OCI-LY3 (cell line): ENCODE measurements around the gene MED27.

Source experiments
- H2AFZ ChIP-seq: fragments of 200-600, 300-600 bp; shearing (Covaris generic); 2 replicates; pipeline ENCODE4 v1.6.0; 2014; ENCODE audit warnings: antibody characterized with exemption, low read depth, low read length
- H3K27ac ChIP-seq: fragments of 200-600, 300-600 bp; sonication (generic); 2 replicates; pipeline ENCODE4 v1.5.1; 2014; ENCODE audit warnings: mild to moderate bottlenecking, low read length, moderate library complexity, mixed read lengths
- H3K27me3 ChIP-seq: fragments of 200-600, 300-600 bp; sonication (generic); 2 replicates; pipeline ENCODE4 v1.6.1; 2014; ENCODE audit warnings: low read depth, low read length, mixed read lengths
- H3K36me3 ChIP-seq: fragments of 200-600, 300-600 bp; sonication (generic); replicated peaks from 2 replicates; pipeline ENCODE3; 2014; ENCODE audit warnings: low read depth, low read length, mixed read lengths
- H3K4me1 ChIP-seq: fragments of 300-600, 200-600 bp; sonication (generic); 2 replicates; pipeline ENCODE4 v1.6.1; 2014; ENCODE audit warnings: low read length, mixed read lengths
- H3K4me2 ChIP-seq: fragments of 200-600, 300-600 bp; sonication (generic); 2 replicates; pipeline ENCODE4 v1.6.1; 2014; ENCODE audit warnings: low read length, mixed read lengths
- H3K4me3 ChIP-seq: fragments of 300-600, 200-600 bp; sonication (generic); 2 replicates; pipeline ENCODE4 v1.5.1; 2014; ENCODE audit warnings: antibody characterized with exemption, mild to moderate bottlenecking, low read length, moderate library complexity
- H3K79me2 ChIP-seq: fragments of 300-600, 200-600 bp; shearing (Covaris generic); 2 replicates; pipeline ENCODE4 v1.6.1; 2014; ENCODE audit warnings: mild to moderate bottlenecking, low read length, mixed read lengths
- H3K9ac ChIP-seq: fragments of 300-600, 200-600 bp; shearing (Covaris generic); 2 replicates; pipeline ENCODE4 v1.6.0; 2014; ENCODE audit warnings: mild to moderate bottlenecking, low read length, moderate library complexity
- H3K9me3 ChIP-seq: fragments of 200-600, 300-600 bp; shearing (Covaris generic); 2 replicates; pipeline ENCODE4 v1.6.1; 2014; ENCODE audit warnings: low read length, mixed read lengths; ENCODE audit not compliant: insufficient read depth
- H4K20me1 ChIP-seq: fragments of 200-600, 300-600 bp; sonication (generic); 2 replicates; pipeline ENCODE4 v1.6.1; 2016; ENCODE audit warnings: low read length, mixed read lengths; ENCODE audit not compliant: insufficient read depth
- EZH2phosphoT487 ChIP-seq: fragments of 200-600 bp; shearing (Covaris generic); IDR thresholded peaks from 2 replicates; pipeline ENCODE4 v1.6.1; 2018; ENCODE audit warnings: antibody characterized with exemption, mixed run types, low read depth
- TF ChIP-seq, protein P1 (sequence below): fragments of 200-600, 300-600 bp; sonication (generic); IDR thresholded peaks from 2 replicates; pipeline ENCODE4 v1.5.1; 2014; ENCODE audit warnings: antibody characterized with exemption, low read length, low read depth

The MED27 gene

DNA sequence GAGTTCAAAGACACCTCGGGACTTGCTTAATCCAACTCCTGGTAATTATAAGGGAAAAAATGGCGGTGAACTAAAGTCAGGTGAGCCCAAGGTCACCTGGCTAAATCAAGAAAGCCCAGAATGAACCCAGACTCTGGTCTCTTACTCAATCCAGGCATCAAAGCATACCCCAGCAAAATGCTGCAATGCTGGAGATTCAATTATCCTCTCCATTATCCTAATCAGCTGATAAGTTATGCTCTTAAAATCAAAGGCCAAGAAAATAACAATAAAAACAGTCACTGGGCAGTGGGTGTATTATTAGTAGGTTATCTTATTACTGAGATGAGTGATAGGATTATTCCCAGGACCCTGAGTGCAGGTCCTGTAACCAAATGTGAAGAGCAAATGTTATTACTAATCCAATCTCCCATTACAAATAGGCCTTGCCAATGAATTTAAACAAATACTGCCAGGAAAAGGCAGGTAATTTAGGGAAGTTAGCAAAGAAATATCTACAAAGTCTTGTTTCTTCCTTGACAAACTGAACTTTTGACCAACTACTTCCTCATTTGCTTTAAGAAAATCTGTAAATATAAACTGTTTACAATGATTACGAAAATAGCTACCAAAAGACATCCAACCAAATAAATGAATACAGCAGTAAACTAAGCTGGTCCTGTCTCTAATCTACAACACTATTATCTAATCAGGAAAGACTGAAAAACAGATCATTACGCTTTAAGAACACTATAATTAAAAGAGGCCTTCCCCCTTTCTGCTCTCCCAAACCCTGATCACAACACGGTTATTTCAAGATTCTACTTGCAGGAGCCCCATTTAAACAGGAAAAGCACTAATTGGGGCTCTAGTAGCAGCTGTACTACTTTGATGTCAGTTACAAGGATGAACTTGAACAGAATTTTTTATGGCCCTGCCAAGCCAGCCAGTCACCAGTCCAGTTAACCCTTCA, 103.2 kb downstream of the MED27 start:
- peaks cover 24% of the 10 kb centered on the region for H4K20me1 ChIP-seq
- no peaks in the 10 kb centered on the region for H3K79me2 ChIP-seq
- no peak overlapping the region for H3K9ac ChIP-seq
- no peak overlapping the region for H3K27ac ChIP-seq
- H2AFZ ChIP-seq: no peak overlapping the region
- no peak for TF ChIP-seq EZH2phosphoT487
- TF ChIP-seq, protein P1, sequence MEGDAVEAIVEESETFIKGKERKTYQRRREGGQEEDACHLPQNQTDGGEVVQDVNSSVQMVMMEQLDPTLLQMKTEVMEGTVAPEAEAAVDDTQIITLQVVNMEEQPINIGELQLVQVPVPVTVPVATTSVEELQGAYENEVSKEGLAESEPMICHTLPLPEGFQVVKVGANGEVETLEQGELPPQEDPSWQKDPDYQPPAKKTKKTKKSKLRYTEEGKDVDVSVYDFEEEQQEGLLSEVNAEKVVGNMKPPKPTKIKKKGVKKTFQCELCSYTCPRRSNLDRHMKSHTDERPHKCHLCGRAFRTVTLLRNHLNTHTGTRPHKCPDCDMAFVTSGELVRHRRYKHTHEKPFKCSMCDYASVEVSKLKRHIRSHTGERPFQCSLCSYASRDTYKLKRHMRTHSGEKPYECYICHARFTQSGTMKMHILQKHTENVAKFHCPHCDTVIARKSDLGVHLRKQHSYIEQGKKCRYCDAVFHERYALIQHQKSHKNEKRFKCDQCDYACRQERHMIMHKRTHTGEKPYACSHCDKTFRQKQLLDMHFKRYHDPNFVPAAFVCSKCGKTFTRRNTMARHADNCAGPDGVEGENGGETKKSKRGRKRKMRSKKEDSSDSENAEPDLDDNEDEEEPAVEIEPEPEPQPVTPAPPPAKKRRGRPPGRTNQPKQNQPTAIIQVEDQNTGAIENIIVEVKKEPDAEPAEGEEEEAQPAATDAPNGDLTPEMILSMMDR: no peak
- H3K9me3 ChIP-seq: no peaks in the 10 kb centered on the region
- no peaks in the 10 kb centered on the region for H3K36me3 ChIP-seq
- H3K4me2 ChIP-seq: no peak overlapping the region
- no peaks in the 10 kb centered on the region for H3K27me3 ChIP-seq
- peaks cover 14% of the 10 kb centered on the region for H3K4me1 ChIP-seq
- H3K4me3 ChIP-seq: no peak overlapping the region

DNA sequence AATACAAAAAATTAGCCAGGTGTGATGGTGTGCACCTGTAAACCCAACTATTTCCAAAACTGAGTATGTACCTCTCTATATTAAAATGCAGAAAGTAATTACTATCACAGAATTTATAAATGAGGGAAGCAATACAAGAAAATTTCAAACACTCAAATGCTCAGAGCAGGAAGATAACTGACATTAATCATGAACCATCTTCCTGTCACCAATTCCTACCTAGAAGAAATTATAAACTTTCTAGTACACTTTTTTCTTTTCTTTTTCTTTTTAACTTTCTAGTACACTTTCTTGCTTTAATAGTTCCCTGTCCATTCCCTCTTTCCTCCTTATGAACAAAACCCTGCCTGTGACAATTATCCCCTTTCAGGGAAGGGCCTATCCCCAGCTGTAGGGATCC, 106.8 kb downstream of the MED27 start:
- H2AFZ ChIP-seq: no peak overlapping the region
- no peaks in the 10 kb centered on the region for H3K36me3 ChIP-seq
- H3K27me3 ChIP-seq: no peaks in the 10 kb centered on the region

DNA sequence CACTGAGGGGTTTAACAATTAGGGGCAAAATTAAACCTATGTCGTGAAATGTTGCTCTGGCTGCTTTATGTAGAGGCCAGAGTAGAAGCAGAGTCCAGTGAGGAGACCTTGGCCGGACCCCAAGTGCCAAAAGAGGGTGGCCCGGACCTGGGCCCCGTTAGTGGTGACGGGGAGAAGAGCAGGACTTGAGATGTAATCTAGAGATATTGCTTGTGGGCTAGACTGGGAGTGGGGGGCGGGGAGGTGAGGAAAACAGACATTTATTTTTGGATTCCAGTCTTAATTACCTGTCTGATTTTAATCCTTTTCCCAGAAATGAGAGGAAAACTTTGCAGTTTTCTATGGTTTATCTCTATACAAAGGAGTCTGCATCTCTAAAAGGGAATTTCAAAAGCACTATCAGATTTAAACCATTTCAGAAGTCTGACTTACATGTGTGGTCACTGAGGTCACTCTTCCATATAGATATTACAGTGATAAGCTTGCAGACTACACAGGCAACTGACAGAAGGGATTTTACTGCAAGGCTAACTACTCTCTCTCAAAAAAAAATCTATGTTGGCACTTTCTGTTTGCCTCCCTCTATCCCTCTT, 108.1 kb downstream of the MED27 start:
- H3K36me3 ChIP-seq: no peaks in the 10 kb centered on the region
- H3K9ac ChIP-seq: no peak overlapping the region
- no peak overlapping the region for H3K4me3 ChIP-seq
- no peak overlapping the region for H2AFZ ChIP-seq
- no peak for TF ChIP-seq EZH2phosphoT487
- TF ChIP-seq, protein P1: no peak
- peaks cover 9% of the 10 kb centered on the region for H4K20me1 ChIP-seq
- no peaks in the 10 kb centered on the region for H3K27me3 ChIP-seq
- H3K27ac ChIP-seq: no peak overlapping the region
- H3K79me2 ChIP-seq: no peaks in the 10 kb centered on the region
- no peak overlapping the region for H3K4me2 ChIP-seq
- H3K4me1 ChIP-seq: peaks cover 5% of the 10 kb centered on the region; the same call in 1 of the 2 replicates
- H3K9me3 ChIP-seq: no peaks in the 10 kb centered on the region

More for the DNA sequence above, 106.8 kb downstream of the MED27 start:
- Histone ChIP-seq H3K79me2 (no peaks in the 10 kb centered on the region), H3K4me2 (no peak overlapping the region), H3K9ac (no peak overlapping the region), H3K4me1 (peaks cover 10% of the 10 kb centered on the region), H4K20me1 (peaks cover 13% of the 10 kb centered on the region), H3K27ac (no peak overlapping the region), H3K4me3 (no peak overlapping the region), H3K9me3 (no peaks in the 10 kb centered on the region)
- TF ChIP-seq, protein P1: no peak
- TF ChIP-seq EZH2phosphoT487: no peak

DNA sequence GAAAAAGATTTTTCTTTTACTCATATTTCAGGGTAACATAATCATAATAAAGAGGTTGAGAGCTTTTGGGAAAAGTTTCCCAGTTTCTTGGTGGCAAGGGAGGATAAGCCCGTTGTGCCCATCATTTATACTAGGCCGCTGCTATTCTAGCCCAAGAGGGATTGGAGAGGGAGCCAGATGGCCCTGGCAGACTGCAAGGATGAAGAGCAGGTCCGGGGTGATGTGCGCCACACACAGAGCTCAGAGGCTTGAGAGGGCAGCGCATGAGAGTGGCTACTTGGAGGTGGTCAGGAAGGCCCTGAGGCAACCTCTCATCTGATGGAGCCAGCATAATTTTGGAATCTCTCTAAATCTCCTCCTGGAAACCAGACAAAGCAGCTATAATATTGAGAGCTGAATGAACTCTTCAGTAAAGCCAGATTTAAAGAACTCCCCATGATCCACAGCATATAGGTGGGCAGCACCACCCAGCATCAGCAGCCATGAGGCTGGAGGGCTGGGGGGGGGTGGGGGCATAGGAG, 110.1 kb downstream of the MED27 start:
- H3K27me3 ChIP-seq: no peaks in the 10 kb centered on the region
- no peak overlapping the region for H3K27ac ChIP-seq
- TF ChIP-seq, protein P1: no peak
- TF ChIP-seq EZH2phosphoT487: no peak
- no peaks in the 10 kb centered on the region for H3K79me2 ChIP-seq
- H3K4me3 ChIP-seq: no peak overlapping the region
- H4K20me1 ChIP-seq: peaks cover 9% of the 10 kb centered on the region
- no peak overlapping the region for H3K4me2 ChIP-seq
- H3K36me3 ChIP-seq: no peaks in the 10 kb centered on the region
- peaks cover 5% of the 10 kb centered on the region; the same call in 1 of the 2 replicates for H3K4me1 ChIP-seq
- H3K9me3 ChIP-seq: no peaks in the 10 kb centered on the region
- H3K9ac ChIP-seq: no peak overlapping the region
- no peak overlapping the region for H2AFZ ChIP-seq
